Measurements from ENCODE around the gene LBR.

GRCh38 chr1:225467193-225468020, 39.6 kb upstream of the LBR start:
- no peak for TF ChIP-seq CTCF (IDR thresholded peaks at IDR 0.05)
- TF ChIP-seq POLR2A (IDR thresholded peaks at IDR 0.05), result no peak

Measured in adrenal gland (tissue), 5 donors.